Glutamatergic neuron (in vitro differentiated cells): ENCODE data around the gene SARS2. TPM values are rescaled to one million over a fixed set of nuclear protein-coding genes. Genes with fewer than 3 reads are reported as not detected.
A peak's percentile ranks its signal among the peaks of the same experiment; 100 is the strongest.

Experiments used
- DNase-seq: peaks from one replicate; pipeline ENCODE4 v3.0.0; 2022
- H3K27ac Mint-ChIP-seq: one replicate; pipeline ENCODE4 v1.8.0; 2020; ENCODE audit warnings: mild to moderate bottlenecking, mixed read lengths, inconsistent platforms; ENCODE audit not compliant: unreplicated experiment
- H3K27me3 Mint-ChIP-seq: one replicate; pipeline ENCODE4 v1.8.0; 2020; ENCODE audit warnings: mild to moderate bottlenecking, moderate library complexity, mixed read lengths, inconsistent platforms; ENCODE audit not compliant: unreplicated experiment
- H3K36me3 Mint-ChIP-seq: one replicate; pipeline ENCODE4 v1.8.0; 2020; ENCODE audit warnings: mild to moderate bottlenecking, mixed read lengths, inconsistent platforms; ENCODE audit not compliant: unreplicated experiment
- H3K4me1 Mint-ChIP-seq: one replicate; pipeline ENCODE4 v1.8.0; 2020; ENCODE audit warnings: mild to moderate bottlenecking, low read depth, mixed read lengths, inconsistent platforms; ENCODE audit not compliant: unreplicated experiment
- H3K4me3 Mint-ChIP-seq: one replicate; pipeline ENCODE4 v1.8.0; 2020; ENCODE audit warnings: mild to moderate bottlenecking, mixed read lengths, inconsistent platforms; ENCODE audit not compliant: unreplicated experiment
- H3K9me3 Mint-ChIP-seq: one replicate; pipeline ENCODE4 v1.8.0; 2020; ENCODE audit warnings: mild to moderate bottlenecking, moderate library complexity, mixed read lengths, inconsistent platforms; ENCODE audit not compliant: unreplicated experiment
- CTCF ChIP-seq: fragments of 200-600 bp; sonication (generic); IDR thresholded peaks from one replicate; pipeline ENCODE4 v1.5.0; 2021; ENCODE audit not compliant: partially characterized antibody, unreplicated experiment
- total RNA-seq: library from RNA; stranded (reverse); fragmentation: NEBNext Ultra II Directional; extraction: Animal tissue kit (Norgen Biotek cat#: 25700); gene quantifications from one replicate; pipeline ENCODE4 v1.2.1, GENCODE V29; 2021; ENCODE audit not compliant: unreplicated experiment

Gene SARS2
- total RNA-seq, 1 donor from 2014 or later, result 49.2 TPM

- no peaks in the 10 kb centered on the region for H3K4me1 Mint-ChIP-seq
- no peak overlapping the region for H3K27ac Mint-ChIP-seq
- H3K4me3 Mint-ChIP-seq, result peak overlapping the region; percentile 81
- H3K36me3 Mint-ChIP-seq, result no peaks in the 10 kb centered on the region
- TF ChIP-seq CTCF, result peak; percentile 66
- peaks cover 4% of the 10 kb centered on the region for H3K9me3 Mint-ChIP-seq
- peaks cover 10% of the 10 kb centered on the region for H3K27me3 Mint-ChIP-seq
- peak; percentile 78 for DNase-seq
Observed at GRCh38 chr19:38869836-38870607, 60.5 kb downstream of the SARS2 start.

GRCh38 chr19:38869160-38869835 is 61.3 kb downstream of the SARS2 start:
- Mint-ChIP-seq H3K36me3 (no peaks in the 10 kb centered on the region), H3K4me3 (peak overlapping the region; percentile 81), H3K9me3 (peaks cover 5% of the 10 kb centered on the region), H3K27me3 (peaks cover 12% of the 10 kb centered on the region), H3K4me1 (no peaks in the 10 kb centered on the region), H3K27ac (no peak overlapping the region)
- TF ChIP-seq CTCF, result no peak
- DNase-seq, result peak; percentile 40

GRCh38 chr19:38868551-38868950 is 62.0 kb downstream of the SARS2 start:
- H3K27me3 Mint-ChIP-seq, result peaks cover 12% of the 10 kb centered on the region
- peaks cover 6% of the 10 kb centered on the region for H3K9me3 Mint-ChIP-seq
- no peak for TF ChIP-seq CTCF
- no peak overlapping the region for H3K27ac Mint-ChIP-seq
- DNase-seq, result no peak
- H3K36me3 Mint-ChIP-seq, result no peaks in the 10 kb centered on the region
- H3K4me3 Mint-ChIP-seq, result no peak overlapping the region
- no peaks in the 10 kb centered on the region for H3K4me1 Mint-ChIP-seq

GRCh38 chr19:38867171-38867780 is 63.3 kb downstream of the SARS2 start:
- Mint-ChIP-seq H3K27ac (no peak overlapping the region), H3K36me3 (no peaks in the 10 kb centered on the region), H3K4me3 (no peak overlapping the region), H3K9me3 (peaks cover 6% of the 10 kb centered on the region), H3K4me1 (no peaks in the 10 kb centered on the region), H3K27me3 (peaks cover 12% of the 10 kb centered on the region)
- DNase-seq, result no peak
- no peak for TF ChIP-seq CTCF

Other genes starting within 250 kb of the SARS2 start
- gene CAPN12, start 186.3 kb downstream of the SARS2 start, total RNA-seq, result 4.8 TPM
- not detected for gene LGALS7, start 157.2 kb downstream of the SARS2 start, total RNA-seq
- not detected for gene LGALS7B, start 141.6 kb downstream of the SARS2 start, total RNA-seq
- gene LGALS4, start 117.8 kb downstream of the SARS2 start, total RNA-seq, result not detected
- 77.8 TPM for gene ECH1, start 99.0 kb downstream of the SARS2 start, total RNA-seq
- gene HNRNPL, start 80.8 kb downstream of the SARS2 start, total RNA-seq, result 371 TPM
- 2.7 TPM for gene RINL, start 52.5 kb downstream of the SARS2 start, total RNA-seq
- gene SIRT2, start 31.1 kb downstream of the SARS2 start, total RNA-seq, result 91.3 TPM
- gene NFKBIB, start 30.8 kb downstream of the SARS2 start, total RNA-seq, result 12.8 TPM
- gene CCER2, start 18.6 kb downstream of the SARS2 start, total RNA-seq, result 51.1 TPM
- 30.4 TPM for gene MRPS12, start 181 bp upstream of the SARS2 start, total RNA-seq
- 5.5 TPM for gene FBXO17, start 45.0 kb upstream of the SARS2 start, total RNA-seq
- gene FBXO27, start 101.8 kb upstream of the SARS2 start, total RNA-seq, result 2.2 TPM
- not detected for gene ACP7, start 153.6 kb upstream of the SARS2 start, total RNA-seq
- 52.5 TPM for gene PAK4, start 195.0 kb upstream of the SARS2 start, total RNA-seq